NB4 (cell line): Measurements from ENCODE around the gene MINDY2.

Experiments
- CTCF ChIP-seq: IDR thresholded peaks from one replicate; pipeline ENCODE4 v1.5.1; 2012; ENCODE audit warnings: low read depth, low read length
- MAX ChIP-seq: IDR thresholded peaks from 2 replicates; pipeline ENCODE4 v1.6.1; 2011; ENCODE audit warnings: low read depth, low read length
- POLR2A ChIP-seq: IDR thresholded peaks from 2 replicates; pipeline ENCODE4 v1.6.1; 2011; ENCODE audit warnings: mild to moderate bottlenecking; ENCODE audit not compliant: insufficient read length; ENCODE audit errors: extremely low read depth

- TF ChIP-seq CTCF (no peak), POLR2A (no peak), MAX (no peak)
Measured at GRCh38 chr15:58748852-58749531, 22.1 kb upstream of the MINDY2 start.
